ENCODE measurements around the gene TMEM200B.
"Not testable (repeated sequence)": the region's sequence is repeated elsewhere in the genome, so short reads cannot be mapped to it uniquely, and the experiment has no call there.

The TMEM200B gene

DNA sequence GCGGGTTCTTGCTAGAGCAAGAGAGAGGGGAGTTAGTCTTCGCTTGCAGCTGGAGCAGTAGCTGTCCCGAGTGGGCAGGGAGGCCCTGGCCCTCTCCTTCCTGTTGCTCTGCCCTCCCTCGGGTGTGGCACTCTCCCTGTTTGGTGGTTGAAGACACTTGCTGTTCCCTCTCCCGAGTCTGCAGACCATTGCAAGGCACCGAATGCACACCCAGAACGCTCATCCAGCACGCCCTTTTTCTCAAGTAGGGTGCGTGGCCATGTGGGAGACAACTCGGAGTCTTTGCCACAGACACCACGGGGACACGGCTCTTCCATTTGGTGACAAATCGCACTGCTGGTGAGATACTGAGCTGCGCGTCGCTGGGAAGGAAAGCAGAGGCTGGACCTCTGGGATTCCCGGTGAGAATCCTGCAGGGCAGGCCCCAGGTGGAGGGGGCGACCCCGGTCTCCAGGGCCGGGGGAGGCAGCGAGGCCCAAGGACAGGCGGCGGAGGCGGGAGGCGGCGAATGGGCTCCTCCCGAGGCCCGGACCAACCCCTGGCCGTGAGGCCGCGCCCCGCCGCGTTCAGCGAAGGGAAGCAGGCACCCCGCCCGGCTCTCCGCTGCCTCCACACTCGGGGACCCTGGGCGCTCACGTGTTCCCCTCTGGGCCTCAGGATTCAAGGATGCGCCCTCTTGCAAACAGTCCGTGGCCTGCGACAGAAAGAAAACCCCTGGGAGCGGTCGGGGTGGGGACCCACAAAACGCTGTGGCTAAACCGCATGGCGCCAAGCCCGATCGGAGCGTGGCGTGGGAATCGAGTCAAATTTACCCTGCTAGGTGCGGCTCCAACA lies 10.4 kb upstream of the TMEM200B start:
- no peak for DNase-seq

DNA sequence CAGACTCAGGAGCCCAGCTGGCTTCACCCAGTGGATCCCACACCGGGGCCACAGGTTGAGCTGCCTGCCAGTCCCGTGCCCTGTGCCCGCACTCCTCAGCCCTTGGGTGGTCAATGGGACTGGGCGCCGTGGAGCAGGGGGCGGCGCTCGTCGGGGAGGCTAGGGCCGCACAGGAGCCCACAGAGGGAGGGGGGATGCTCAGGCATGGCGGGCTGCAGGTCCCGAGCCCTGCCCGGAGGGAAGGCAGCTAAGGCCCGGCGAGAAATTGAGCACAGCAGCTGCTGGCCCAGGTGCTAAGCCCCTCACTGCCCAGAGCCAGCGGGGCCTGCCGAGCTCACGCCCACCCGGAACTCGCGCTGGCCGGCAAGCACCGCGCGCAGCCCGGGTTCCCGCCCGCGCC lies 7.4 kb upstream of the TMEM200B start:
- DNase-seq = not testable (repeated sequence)

DNA sequence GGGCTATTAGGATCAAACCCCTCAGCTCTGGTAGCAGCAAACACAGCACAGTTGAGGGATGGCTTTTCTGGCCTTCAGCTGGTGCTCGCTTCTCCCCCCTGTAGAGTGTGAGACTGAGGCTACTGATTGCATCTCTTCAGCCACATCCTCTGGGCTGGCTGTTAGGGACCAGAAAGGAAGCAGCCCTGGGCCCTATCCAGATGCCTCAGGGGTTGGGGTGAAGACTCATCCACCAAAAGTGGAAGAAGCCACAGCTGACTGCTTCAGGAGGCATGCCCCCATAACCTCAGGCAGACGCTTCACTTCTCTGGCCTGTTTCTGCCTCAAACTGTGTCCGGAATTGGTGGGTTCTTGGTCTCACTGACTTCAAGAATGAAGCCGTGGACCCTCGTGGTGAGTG lies 6.2 kb upstream of the TMEM200B start:
- DNase-seq = no peak

DNA sequence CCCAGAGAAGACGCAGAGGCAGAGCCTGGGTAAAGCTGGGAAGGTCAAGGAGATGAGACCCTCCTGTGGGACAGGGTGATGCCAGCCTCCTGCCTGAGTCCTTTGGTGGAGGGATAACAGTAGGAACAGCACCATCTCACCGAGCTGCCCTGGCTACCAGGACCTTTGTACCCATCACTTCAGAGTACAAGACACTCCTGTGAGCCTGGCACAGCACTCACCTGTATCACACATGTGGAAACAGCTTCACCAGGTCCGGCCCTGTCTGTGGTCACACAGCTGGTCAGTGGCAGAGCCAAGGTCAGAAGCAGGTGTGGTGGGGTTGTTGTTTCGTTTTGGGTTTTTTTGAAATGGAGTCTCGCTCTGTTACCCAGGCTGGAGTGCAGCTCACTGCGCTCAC lies 5.0 kb upstream of the TMEM200B start:
- DNase-seq = no peak

DNA sequence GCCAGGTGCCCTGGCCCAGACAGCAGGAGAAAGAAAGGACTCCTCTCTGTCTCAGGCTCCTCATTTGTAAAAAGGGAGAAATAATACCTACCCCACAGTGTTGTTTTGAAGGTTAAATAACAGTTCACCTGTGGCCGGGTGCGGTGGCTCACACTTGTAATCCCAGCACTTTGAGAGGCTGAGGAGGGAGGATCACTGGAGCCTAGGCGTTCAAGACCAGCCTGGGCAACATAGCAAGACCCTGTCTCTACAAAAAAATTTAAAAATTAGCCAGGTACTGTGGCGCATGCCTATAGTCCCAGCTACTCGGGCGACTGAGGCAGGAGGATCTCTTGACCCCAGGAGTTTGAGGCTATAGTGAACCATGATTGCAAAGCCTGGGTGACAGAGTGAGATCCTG lies 2.5 kb upstream of the TMEM200B start:
- DNase-seq = no peak

DNA sequence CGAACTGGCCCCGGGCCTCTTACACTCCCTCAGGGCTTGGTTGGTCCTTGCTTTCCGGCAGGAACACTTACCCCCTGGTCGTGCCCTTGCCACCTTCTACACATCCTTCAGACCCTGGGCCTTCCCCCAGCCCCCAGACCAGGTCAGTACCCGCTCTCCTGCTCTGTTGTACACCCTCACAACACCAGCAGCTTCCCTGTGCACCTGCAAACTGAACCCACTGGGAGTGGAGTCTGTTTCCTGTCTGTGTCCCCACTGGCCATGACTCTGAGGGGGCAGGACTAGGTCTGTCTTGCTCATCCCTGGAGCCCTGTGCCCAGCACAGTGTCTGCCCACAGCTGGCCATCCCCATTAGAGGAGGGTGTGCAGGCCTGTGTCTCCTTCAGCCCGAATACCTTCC lies 2.1 kb upstream of the TMEM200B start:
- DNase-seq = no peak

DNA sequence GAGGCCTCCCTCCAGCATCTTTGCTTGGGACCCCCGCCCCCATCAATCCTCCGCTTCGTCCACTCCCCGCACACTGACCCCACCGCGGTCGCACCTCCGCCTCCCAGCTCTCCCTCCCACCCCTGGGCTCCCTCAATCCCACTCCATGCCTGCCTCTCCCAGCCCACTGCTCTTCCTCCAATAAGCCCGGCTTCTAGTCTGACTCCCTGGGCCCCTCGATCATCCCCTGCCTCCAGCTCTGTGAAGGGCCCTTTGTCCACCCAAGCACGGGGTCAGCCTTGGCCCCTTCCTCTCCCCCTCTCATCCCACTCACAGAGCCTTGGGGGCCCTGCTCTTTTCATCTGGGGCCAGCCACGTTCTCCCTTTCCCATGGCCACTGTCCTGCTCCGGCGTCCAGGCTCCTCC lies 1.5 kb upstream of the TMEM200B start:
- DNase-seq = no peak

DNA sequence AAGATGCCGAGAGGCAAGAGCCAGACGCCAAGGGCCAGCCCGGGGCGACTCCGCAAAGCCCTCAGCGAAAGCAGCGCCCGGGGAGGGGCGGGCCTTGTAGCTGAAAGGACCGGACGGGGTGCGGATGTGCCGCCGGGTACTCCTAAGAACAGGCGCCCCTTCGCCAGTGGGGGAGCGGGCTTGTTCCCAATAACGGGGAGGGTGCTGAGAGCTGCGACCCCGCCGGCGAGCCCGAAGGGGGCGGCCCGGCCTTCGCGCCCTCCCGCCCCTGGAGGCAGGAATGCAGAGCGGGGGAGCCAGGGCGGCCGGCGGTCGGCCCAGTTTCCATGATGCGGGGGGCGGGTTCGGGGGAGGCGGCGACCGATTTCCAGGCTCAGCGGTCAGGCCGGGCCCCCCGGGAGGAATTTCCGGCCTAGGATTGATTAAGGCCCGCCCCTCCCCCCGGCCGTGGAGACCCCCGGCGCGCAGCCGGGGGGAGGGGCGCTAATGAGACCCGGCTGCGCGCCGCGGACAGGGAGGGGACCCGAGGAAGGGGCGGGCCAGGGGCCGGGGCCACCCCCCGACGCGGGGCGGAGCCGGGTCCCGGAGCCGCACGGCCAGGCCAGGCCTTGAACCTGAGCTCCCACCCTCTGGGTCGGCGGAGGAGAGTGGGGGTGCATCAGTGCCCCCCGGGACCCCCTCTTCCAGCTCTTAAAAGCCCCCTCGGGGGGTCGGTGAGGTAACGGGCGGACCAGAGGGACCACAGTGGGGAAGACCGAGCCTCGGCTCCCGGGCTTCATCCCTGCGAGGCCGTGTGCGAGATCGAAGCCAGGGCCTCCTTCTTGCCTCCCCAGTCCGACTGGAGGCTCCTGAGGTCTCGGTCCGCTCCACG lies 898 bp upstream of the TMEM200B start:
- peak; percentile 18 to 49 for DNase-seq

DNA sequence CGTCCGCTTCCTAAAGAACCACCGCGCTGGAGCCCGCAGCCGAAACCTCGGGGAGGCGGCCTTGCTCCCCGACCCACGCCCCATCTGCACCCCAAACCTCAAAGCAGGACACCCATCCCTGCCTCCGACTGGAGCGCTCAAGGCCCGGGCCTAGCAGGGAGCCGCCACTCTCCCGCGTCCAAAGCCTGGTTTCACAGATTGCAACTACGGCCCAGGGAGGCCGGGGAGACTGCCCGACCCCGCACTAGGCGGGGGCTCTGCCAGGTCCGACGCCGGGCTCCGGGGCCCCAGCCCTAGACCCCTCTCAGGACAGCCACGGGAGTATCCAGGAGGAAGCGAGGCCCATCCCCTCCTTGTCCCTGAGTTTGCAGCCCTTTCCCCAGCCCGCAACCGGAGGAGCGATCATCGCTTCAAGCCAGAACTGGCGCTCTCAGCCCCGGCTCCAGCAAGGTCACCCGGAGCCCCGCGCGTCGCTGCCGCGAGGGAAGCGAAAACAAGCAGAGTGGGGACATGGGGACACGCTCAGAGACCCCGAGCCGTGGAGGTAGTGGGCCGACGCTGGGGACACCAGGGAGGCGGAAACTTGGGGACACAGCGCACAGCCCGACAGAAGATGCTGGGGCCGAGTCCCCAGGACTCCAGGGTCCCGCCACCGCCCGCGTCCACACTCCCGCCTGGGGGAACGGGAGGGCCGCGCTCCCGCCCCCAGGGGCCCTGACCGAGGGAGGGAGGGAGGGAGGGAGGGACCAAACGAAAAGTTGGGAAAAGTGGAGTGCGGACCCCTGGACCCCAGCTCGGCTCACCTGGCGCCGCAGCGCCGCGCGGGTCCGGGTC lies 433 bp downstream of the TMEM200B start:
- DNase-seq = peak in 1 of 2 donors; percentile 16

DNA sequence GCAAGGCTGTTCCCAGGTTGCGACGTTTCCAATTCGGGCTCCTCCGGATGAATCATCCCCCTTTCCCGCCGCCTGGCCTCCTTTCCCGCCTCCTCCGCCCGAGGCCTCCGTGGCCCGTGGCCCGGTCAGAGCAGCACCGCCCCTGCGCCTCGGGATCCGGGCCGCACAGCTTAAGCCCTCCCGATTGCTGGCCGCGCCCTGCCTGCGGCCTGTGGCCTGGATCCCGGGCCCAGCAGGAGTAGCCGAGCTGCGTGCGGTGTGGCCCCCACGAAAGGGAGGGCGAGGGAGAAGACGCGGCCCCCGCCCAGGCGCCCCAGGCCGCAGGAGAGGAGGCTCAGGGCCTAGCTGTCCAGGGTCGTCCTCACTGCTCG lies 1.0 kb downstream of the TMEM200B start:
- DNase-seq = no peak

DNA sequence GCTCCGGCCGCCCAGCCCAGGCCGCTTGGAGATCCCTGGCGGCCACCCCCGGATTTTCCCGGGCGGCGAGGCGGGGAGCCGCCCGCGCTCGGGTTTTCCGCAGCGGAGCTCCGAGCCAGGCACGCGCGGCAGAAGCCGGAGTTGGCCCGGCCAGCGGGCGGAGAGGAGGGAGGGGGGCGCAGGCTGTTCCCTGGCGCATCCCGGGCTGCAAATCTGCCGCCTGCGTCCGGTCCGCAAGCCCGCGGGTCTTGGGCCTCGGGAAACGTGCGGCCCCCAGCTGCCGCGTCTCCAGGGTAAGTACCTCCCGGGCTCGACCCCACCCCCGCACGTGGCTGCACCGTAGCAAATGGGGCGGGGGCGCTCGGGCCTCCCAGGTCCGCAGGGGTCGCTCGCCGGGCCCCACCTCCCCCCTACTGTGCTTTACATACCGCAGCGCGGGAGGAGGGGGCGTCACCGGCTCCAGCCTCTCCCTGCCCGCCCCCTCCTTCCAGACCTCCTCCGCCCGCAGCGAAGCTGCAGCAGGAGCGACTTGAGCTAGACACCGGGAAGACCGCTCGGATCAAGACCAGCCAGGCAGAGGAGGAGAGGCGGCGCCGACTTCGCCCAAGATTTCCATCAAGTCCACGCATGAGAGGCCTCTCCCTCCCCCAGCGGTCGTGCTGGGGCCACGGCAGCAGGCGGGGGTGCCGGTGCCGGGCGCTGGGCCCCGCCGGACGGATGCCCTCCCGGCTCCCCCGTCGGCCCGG lies 1.6 kb downstream of the TMEM200B start:
- peak in 1 of 2 donors; percentile 8 for DNase-seq

DNA sequence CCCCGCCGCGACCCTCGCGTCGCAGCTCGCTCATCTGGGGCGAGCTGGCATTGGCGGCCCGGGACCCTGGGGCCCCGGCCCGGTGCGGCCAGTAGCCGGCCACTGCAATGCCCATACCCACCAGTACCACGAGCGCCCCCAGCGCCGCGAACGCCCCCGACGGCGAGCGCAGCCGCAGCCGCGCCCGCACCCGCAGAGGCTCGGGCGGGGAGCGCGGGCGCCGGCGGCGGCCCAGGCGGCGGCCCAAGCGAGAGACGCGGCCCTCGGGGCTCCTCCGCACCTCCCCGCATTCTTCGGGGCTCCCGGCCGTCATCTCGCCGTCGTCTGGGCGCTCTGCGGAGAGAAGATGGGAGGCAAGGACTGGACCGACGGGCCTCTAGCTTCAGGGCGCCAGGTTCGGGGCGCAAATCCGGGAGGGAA lies 2.2 kb downstream of the TMEM200B start:
- no peak for DNase-seq

DNA sequence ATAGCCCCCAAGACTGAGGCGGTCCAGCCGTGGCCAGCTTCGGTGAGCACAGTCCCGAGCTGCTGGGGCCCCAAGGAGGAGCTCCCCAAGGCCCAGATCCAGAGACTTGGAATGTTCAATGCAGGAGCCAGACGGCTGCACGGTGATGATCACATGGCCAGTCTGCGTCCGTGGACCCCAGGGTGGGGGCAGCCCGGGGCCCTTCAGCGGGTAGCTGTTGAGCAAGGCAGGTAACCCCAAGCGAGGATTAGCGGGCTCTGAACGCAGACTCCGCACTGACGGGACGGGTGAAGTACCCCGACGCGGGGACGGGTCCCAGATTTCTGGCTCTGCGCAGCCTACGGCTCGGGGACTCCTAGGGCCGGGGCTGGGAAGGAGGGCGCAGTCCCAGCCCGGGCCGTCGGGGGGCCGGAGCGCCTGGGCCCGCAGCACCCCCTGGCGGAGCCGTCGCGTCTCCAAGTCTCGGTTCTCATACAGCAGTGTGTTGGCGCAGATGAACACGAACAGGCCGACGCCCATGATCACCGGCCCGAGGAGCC lies 2.7 kb downstream of the TMEM200B start:
- DNase-seq = peak; percentile 63 to 72

DNA sequence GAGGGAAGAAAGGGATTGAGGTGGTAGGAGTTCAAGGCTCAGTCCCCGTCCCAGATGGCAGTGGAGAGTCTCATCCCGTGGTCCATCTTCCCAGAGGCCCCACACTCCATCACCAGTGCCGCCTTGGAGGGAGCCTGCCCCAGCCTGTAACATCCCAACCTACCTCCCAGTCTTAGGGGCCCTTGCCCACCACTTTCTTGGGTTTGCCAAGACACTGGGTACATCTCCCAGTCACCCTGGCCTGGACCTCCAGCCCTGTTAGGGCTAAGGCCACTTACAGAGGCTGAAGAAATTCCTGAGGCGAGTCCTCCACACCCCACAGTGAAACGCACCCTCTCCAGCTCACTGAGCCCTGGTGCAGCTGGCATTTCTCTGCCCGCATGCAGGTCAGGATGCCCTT lies 3.3 kb downstream of the TMEM200B start:
- no peak for DNase-seq

DNA sequence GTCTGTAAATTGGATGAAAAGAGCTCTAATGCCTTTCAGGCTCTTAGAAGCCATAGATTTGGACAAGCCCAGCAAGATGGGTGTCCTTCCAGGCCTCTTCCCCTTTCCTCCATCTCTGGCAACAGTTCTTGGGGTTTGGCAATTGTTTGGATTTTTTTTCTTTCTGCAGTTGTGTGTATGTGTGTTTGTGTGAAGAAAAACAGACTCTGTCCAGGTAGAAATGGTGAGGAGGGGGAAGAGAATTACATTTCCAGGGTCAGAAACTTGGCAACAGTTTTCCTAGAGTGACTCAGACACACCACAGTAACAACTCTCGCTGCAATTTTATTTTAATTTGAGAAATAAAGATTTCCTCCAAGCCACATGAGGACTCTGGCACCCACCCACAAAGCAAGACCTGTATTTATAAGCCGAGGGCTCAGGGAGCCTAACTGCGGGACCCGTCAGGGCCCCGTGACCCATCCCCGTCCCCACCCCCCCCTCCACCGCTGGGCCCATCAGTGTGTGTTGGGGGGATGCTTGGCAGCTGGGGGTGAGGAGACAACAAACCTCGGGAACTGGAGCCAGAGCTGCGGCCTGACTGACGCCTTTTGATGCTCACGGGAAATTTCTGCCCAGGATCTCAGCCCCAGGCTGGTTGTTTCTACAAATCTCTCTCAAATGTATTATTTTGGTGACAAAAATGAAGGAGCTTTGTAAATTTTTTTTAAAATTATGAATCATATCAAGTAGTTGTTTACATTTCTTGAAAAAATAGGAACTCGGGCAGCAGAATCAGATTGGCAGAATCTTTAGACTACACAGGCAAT lies 4.4 kb downstream of the TMEM200B start:
- DNase-seq = no peak

DNA sequence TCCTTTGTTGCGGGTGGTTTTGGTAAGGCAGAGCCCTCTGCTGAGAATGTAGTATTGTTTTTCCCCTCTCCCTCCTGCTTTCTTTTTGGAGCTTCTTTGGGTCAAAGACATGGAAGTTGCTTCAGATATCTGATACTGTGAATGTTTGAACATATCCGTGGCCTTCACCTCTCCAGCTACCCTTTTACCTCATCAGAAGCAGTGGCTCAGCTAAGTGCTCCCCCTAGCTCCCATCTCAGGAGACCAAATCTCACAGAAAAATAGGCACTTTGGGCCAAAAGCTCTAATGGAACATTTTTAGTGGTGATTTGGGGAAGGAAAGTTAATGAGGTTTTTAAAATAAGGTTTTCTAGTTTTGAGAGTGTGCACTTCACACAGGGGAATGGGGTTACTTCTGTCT lies 6.3 kb downstream of the TMEM200B start:
- no peak for DNase-seq

DNA sequence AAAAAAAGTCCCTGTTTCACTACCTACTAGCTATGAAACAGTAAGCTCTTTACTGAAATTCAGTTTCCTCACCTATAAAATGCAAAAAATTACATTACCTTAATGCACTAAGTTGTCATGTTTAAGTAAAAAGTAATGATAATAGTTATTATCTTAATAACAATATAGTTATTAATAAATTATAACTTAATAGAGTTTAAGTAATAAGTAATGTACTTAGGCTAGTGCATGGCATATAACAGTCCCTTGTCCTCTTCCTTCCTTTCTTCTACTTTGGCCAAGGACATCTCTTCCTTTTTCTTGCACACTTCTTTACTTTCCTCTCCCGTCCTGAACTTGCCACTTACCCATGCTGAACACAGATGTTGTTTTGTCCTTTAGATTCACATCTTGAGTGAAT lies 9.0 kb downstream of the TMEM200B start:
- no peak for DNase-seq

DNA sequence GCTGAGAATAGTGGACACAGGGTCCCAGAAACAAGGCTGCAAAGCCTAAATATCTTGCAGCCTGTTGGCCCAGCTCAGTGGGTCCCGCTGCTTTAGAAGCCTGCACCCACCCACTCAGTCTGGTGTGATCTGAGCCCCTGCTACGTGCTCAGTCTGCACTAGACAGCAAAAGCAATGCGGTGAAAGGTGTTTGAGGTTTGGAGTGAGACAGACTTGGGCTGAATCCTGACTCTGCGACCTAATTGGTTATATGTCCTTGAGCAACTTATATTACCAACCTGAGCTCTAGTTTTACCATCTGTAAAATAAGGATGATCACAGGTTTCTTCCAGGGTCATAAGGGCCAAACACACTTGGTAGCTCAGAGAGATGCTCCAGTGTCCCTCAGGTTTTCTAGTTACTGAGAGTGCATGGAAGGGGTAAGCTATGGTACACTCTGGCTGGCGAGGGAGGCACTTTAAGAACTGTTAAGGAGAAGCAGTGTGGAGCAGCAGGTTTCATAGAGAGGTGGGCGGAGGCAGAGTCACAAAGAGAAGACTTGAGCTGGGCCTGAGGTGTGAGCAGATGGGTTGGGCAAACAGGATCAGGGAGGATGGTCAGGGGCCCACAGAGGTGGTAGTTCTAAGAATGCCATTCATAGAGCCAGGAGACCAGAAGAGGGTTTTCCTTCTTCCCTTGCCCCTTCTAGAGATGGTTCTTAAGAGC lies 10.1 kb downstream of the TMEM200B start:
- DNase-seq = no peak

DNA sequence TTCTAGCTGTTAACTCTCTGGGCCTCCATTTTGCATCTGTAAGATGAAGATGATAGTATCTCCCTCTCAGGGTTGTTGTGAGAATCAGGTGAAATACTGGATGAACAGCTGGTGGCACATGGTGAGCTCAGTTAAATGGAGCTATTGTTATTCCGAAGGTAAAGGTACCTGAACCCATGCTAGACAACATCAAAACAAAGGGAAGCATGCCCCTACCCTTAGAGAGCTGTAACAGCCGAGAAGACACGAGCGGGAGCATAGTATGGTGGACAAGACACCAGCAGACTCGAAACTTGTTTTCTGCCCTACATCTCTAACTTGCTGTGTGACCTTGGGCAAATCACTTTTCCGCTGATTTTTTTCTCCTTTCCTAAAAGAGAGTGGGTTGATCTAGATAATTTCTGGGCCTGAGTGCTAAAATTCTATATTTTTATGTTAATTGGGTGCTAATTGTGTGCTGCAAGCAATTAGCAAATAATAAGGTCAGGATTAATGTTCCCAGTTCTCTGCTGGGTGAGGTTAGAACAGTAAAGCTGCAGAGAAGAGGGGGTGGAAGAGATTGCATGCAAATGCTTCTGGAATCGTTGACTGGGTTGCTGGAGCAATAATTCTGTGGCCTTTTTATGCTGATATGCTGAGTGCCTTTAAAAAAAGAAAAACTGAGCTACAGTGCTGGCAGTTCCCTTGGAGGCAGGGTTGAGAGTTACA lies 10.8 kb downstream of the TMEM200B start:
- no peak for DNase-seq

DNA sequence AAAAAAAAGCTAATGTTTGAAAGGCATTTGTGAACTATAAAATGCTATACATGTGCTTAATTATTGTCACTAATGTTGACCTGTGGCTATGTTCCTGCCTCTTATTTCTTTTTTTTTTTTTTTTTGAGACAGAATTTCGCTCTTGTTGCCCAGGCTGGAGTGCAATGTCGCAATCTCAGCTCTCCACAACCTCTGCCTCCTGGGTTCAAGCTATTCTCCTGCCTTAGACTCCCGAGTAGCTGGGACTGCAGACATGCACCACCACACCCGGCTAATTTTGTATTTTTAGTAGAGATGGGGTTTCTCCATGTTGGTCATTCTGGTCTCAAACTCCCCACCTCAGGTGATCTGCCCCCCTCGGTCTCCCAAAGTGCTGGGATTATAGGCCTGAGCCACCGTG lies 15.7 kb downstream of the TMEM200B start:
- DNase-seq = not testable (repeated sequence)
